Measurements from ENCODE around the gene TMEM232.
"Not testable (repeated sequence)": the region's sequence is repeated elsewhere in the genome, so short reads cannot be mapped to it uniquely, and the experiment has no call there.

Gene TMEM232

GRCh38 chr5:110736753-110737152 is 10.3 kb upstream of the TMEM232 start:
- no peak for DNase-seq (ENCODE audit: low read depth)

GRCh38 chr5:110735556-110735955 is 9.1 kb upstream of the TMEM232 start:
- no peak for TF ChIP-seq CTCF (conservative IDR thresholded peaks at IDR 0.05; ENCODE audit: low read depth, low read length)
- no peak for DNase-seq (ENCODE audit: low read depth)
- no peak overlapping the region for H3K4me3 ChIP-seq (ENCODE audit: low read depth, low read length)

More at GRCh38 chr5:110736753-110737152, 10.3 kb upstream of the TMEM232 start:
- no peak overlapping the region for H3K4me3 ChIP-seq (ENCODE audit: low read depth, low read length)
- TF ChIP-seq CTCF (conservative IDR thresholded peaks at IDR 0.05; ENCODE audit: low read depth, low read length) = no peak

DNA sequence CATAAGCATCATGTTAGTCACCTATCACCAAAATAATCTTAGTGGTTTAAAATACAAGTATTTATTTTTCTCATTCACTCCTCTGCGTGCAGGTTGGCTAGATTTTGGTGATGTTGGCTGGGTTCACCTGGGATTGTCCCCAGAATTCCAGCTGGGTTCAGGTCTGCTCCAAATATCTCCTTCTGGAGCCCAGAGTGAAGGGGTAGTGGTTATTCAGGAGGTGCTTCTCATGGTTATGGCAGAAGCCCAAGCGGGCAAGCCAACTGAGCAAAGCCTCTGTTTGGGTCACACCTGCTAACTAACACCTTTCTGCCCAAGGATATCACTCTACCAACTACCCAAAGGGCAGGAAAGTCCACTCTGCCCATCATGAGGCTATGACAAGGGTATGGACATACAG is 7.6 kb upstream of the TMEM232 start:
- no peak for TF ChIP-seq CTCF (conservative IDR thresholded peaks at IDR 0.05; ENCODE audit: low read depth, low read length)
- no peak for DNase-seq (ENCODE audit: low read depth)
- H3K4me3 ChIP-seq (ENCODE audit: low read depth, low read length) = no peak overlapping the region

DNA sequence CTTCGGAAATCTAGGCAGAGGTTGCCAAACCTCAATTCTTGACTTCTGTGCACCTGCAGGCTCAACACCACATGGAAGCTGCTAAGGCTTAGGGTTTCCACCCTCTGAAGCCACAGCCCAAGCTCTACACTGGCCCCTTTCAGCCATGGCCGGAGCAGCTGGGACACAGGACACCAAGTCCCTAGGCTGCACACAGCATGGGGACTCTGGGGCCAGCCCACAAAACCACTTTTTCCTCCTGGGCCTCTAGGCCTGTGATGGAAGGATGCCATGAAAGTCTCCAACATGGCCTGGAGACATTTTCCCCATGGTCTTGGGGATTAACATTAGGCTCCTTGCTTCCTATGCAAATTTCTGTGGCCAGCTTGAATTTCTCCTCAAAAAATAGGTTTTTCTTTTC is 5.0 kb upstream of the TMEM232 start:
- DNase-seq (ENCODE audit: low read depth); H3K4me3 ChIP-seq (ENCODE audit: low read depth, low read length): not testable (repeated sequence)

DNA sequence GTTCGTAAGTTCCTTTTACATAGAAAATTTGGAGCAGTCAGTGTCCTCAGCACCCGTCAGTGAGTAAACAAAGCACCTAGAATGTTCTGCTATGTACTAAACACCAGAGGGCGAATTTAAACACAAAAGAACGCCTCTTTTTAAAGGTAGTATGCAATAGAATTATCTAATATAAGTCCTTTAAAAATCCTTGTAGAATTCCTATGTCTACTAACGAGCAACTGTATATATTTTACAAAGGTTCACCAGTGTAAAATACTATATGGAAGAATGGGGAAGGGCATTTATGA is 499 bp upstream of the TMEM232 start:
- peak overlapping the region; percentile 58 for H3K4me3 ChIP-seq (ENCODE audit: low read depth, low read length)
- peak; percentile 36 for TF ChIP-seq CTCF (conservative IDR thresholded peaks at IDR 0.05; ENCODE audit: low read depth, low read length)
- DNase-seq (ENCODE audit: low read depth) = peak; percentile 17

DNA sequence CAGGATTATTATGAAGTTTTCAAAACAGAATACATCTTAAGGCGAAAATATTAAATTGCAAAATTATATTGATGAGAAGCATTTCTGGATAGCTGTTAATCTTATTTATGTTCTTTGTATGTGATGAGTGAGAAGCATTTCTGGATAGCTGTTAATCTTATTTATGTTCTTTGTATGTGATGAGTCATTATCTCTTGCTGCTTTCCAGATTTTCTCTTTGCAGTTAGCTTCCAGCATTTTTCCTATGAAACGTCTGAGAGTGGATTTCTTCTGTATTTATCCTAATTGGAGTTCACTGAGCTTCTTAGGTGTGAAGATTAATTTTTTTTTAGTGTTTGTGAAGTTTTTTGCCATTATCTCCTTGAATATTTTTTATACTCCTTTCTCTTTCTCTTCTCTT is 8.2 kb downstream of the TMEM232 start:
- TF ChIP-seq CTCF (conservative IDR thresholded peaks at IDR 0.05; ENCODE audit: low read depth, low read length) = no peak
- DNase-seq (ENCODE audit: low read depth) = no peak
- no peak overlapping the region for H3K4me3 ChIP-seq (ENCODE audit: low read depth, low read length)

DNA sequence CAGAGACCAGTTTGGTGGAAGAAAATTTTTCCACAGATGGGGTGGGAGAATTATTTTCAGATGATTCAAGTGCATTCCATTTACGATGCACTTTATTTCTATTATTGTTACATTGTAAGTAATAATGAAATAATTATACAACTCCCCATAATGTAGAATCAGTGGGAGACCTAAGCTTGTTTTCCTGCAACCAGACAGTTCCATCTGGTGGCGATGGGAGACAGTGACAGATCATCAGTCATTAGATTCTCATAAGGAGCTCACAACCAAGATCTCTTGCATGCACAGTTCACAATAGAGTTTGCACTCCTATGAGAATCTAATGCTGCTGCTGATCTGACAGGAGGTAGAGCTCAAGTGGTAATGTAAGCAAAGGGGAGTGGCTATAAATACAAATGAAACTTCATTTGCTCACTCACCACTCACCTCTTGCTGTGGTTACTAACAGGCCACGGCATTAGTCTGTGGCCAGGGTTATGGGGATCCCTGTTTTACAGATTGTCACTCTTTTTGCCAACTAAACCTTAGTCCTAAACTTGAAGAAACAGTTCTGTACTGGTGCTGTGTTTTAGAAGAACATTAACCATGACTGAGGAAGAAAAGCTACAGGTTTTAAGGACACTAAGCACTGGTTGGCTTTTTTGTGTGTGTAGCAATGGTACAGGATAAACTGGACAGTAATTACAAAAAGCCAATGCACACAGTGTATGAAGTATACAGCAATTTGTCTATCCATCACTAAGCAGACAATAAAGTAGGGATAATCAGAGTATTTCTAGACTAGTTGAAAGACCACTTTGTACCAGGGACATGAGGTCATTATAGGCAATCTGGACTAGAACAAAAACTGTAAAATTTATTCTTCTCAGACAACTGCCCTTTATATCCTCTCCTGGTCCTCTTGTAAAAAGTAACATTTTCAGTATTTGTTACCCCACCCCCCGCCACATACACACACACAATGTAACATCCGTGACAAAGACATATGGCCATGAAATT is 9.9 kb downstream of the TMEM232 start:
- H3K4me3 ChIP-seq (ENCODE audit: low read depth, low read length) = no peak overlapping the region
- DNase-seq (ENCODE audit: low read depth) = peak; percentile 6
- TF ChIP-seq CTCF (conservative IDR thresholded peaks at IDR 0.05; ENCODE audit: low read depth, low read length) = peak; percentile 7
